Measurements from ENCODE around the gene POLR2M.

DNA sequence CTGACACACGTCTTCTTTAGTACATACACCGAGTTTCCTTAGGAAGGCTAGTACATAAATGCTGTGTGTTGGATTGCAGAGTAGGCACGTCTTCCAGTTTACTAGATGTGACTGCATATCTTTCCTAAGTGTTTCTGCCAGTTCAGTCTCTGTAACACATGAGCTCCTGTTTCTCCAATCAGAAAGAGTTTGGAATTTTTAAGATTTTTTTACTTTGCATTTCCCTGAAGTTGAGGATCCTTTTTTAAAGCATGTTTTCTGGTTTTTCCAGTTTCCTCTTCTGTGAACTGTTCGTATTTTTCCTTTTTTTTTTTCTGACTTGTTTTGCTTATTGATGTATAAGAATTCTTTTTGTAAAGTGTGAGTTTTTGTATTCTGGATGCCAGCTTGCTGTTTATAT, 7.5 kb upstream of the POLR2M start:
- TF ChIP-seq, protein P1, sequence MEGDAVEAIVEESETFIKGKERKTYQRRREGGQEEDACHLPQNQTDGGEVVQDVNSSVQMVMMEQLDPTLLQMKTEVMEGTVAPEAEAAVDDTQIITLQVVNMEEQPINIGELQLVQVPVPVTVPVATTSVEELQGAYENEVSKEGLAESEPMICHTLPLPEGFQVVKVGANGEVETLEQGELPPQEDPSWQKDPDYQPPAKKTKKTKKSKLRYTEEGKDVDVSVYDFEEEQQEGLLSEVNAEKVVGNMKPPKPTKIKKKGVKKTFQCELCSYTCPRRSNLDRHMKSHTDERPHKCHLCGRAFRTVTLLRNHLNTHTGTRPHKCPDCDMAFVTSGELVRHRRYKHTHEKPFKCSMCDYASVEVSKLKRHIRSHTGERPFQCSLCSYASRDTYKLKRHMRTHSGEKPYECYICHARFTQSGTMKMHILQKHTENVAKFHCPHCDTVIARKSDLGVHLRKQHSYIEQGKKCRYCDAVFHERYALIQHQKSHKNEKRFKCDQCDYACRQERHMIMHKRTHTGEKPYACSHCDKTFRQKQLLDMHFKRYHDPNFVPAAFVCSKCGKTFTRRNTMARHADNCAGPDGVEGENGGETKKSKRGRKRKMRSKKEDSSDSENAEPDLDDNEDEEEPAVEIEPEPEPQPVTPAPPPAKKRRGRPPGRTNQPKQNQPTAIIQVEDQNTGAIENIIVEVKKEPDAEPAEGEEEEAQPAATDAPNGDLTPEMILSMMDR (conservative IDR thresholded peaks at IDR 0.05; ENCODE audit: low read length), result no peak
- no peak for TF ChIP-seq EZH2phosphoT487 (IDR thresholded peaks at IDR 0.05; ENCODE audit: borderline replicate concordance)

Measured in Loucy (cell line).